SJCRH30 (cell line): ENCODE data around the gene INTS12. TPM values are rescaled to one million over a fixed set of nuclear protein-coding genes. Genes with fewer than 3 reads are reported as not detected.

ENCODE experiments used
- DNase-seq, 2 experiments: peaks; one replicate each; pipeline ENCODE4 v3.0.0-alpha.2; 2015 to 2020
- H3K27ac ChIP-seq: fragments of 250-450 bp; sonication (Bioruptor Pico); 2 replicates; pipeline ENCODE4 v1.5.1; 2020; ENCODE audit warnings: mild to moderate bottlenecking, moderate library complexity
- H3K27me3 ChIP-seq: fragments of 250-450 bp; sonication (Bioruptor Pico); 2 replicates; pipeline ENCODE4 v1.5.1; 2020; ENCODE audit warnings: mild to moderate bottlenecking, moderate library complexity
- H3K36me3 ChIP-seq: fragments of 250-450 bp; sonication (Bioruptor Pico); 2 replicates; pipeline ENCODE4 v1.5.1; 2020; ENCODE audit warnings: mild to moderate bottlenecking, moderate library complexity
- H3K4me1 ChIP-seq: fragments of 250-450 bp; sonication (Bioruptor Pico); 2 replicates; pipeline ENCODE4 v1.5.1; 2020; ENCODE audit warnings: mild to moderate bottlenecking, moderate library complexity
- H3K4me3 ChIP-seq: fragments of 250-450 bp; sonication (Bioruptor Pico); 2 replicates; pipeline ENCODE4 v1.5.1; 2020; ENCODE audit warnings: mild to moderate bottlenecking, moderate library complexity
- H3K9me3 ChIP-seq: fragments of 250-450 bp; sonication (Bioruptor Pico); replicated peaks from 2 replicates; pipeline ENCODE4 v1.5.1; 2020; ENCODE audit warnings: mild to moderate bottlenecking, moderate library complexity
- total RNA-seq: library from RNA; depleted of rRNA; stranded (reverse); fragments of >200 nt; shearing (Covaris generic); gene quantifications from 2 replicates; pipeline ENCODE4 v1.2.3, GENCODE V29; 2014

The INTS12 gene
- total RNA-seq, 1 experiment from 2014 or later: 27.0 TPM

DNA sequence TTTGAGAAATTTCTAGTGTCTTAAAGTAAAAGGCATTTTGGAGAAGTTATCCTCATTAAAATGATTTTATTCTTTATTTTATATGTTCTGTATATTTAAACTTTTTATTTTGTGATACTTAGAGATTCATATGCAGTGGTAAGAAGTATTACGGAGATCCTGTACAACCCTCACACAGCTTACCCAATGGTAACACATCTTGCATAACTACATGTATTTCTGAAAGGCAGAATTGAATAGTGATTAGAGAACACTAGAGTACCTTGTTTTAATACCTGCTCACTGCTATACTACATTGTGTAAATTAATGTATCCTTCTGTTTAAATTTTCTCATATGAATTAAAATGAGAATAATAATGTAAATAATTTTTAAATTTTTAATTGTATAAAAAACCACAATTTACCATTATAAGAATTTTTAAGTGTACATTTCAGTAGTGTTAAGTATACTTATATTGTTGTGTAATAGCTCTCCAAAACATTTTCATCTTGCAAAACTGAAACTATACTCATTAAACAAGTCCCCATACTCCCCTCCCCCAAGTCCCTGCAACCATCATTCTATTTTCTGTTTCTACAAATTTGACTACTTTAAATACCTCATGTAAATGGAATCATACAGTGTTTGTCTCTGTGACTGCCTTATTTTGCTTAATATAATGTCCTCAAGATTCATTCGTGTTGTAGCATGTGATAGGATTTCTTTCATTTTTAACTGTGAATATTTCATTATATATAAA is 45.4 kb downstream of the INTS12 start:
- H3K4me1 ChIP-seq: no peaks in the 10 kb centered on the region
- no peaks in the 10 kb centered on the region for H3K36me3 ChIP-seq
- no peak for DNase-seq
- no peak overlapping the region for H3K4me3 ChIP-seq
- H3K27me3 ChIP-seq: no peaks in the 10 kb centered on the region
- no peaks in the 10 kb centered on the region for H3K9me3 ChIP-seq
- H3K27ac ChIP-seq: no peak overlapping the region

DNA sequence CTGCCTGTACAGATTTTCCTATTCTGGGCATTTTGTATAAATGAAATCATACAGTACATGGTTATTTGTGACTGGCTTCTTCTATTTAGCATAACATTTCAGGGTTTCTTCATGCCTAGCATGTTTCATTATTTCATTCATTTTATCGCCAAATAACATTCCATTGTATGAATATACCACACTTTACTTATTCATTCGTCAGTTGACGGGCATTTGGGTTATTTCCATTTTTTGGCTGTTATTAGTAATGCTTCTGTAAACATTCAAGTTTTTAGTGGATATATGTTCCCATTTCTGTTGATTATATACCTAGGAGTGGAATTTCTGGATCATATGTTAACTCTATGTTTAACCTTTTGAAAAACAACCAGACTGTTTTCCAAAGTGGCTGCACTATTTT is 47.5 kb downstream of the INTS12 start:
- no peaks in the 10 kb centered on the region for H3K36me3 ChIP-seq
- no peaks in the 10 kb centered on the region for H3K27me3 ChIP-seq
- DNase-seq: no peak
- H3K4me3 ChIP-seq: no peak overlapping the region
- no peak overlapping the region for H3K27ac ChIP-seq
- no peaks in the 10 kb centered on the region for H3K9me3 ChIP-seq
- H3K4me1 ChIP-seq: no peaks in the 10 kb centered on the region

DNA sequence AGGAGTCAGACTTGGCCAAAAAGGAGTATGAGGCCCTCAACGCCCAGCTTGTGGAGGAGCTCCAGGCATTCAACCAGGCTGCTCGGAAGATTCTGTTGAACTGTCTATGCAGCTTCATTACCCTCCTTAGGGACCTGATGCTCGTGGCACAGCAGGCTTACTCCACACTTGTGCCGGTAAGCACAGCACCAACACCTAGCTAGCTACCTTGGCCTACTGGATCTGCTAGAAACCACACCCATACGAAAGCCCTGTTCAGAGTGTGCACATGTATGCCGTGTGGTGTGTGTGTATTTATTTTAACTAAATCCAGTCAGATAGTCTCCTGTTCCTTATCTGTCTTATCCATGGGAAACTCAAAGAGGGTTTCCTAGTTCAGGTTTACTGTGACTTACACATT is 49.3 kb downstream of the INTS12 start:
- Histone ChIP-seq H3K27ac (no peak overlapping the region), H3K36me3 (no peaks in the 10 kb centered on the region), H3K9me3 (no peaks in the 10 kb centered on the region), H3K27me3 (no peaks in the 10 kb centered on the region), H3K4me3 (no peak overlapping the region), H3K4me1 (no peaks in the 10 kb centered on the region)
- no peak for DNase-seq

DNA sequence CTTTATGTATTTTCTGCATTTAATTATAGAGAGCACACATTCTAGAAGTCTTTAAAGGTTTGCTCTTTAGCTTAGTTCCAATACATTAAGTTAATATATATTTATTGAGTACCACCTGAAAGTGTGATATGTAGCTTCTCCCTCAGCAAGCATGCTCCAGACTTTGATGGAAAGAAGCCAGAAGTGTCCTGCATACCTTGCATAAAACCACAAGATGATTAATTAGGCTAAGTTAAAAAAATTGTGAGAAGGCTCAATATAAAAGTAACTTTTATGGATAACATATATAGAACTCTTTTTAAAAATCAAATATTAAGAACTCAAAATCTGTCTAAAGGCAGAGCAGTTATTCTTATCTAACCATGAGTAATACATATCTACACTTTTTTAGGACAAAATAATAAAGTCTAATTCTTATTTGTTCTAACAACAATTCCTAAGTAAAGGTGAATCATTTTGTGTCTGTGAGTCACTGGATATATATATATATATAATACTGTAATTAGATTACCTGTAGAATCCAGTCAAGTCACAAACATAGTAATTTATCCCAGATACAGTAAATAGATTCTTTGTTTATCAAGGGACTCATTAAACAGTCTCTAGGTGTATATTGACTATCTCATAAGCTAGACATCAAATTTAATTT is 51.2 kb downstream of the INTS12 start:
- DNase-seq: no peak
- H3K27me3 ChIP-seq: no peaks in the 10 kb centered on the region
- H3K27ac ChIP-seq: no peak overlapping the region
- H3K4me1 ChIP-seq: no peaks in the 10 kb centered on the region
- no peaks in the 10 kb centered on the region for H3K36me3 ChIP-seq
- H3K9me3 ChIP-seq: no peaks in the 10 kb centered on the region
- H3K4me3 ChIP-seq: no peak overlapping the region

DNA sequence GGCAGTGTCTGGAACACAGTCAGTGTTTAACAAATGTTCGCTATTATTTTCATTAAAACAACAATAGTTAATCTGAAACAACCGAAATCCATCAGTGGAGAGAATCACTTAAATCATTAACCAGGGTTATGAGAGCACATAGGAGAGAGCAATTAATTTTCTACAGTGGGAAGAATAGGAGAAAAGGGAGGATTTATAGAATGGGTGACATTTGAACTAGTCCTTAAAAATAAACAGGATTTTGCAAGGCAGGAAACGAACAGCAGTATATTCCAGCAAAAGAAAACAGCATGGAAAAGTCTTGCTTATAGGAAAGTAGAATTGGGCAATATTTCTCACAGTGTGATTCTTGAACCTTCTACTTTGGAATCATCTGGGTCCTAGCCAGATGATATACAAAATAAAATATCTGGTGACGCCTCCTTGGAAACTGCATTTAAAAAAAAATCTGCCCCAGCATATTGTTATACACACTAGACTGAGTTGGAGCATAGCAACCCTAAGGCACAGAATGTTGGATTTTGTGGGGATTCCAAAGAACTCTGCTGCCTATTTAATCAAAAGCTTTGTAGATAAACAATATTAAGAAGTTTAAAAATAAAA is 56.1 kb downstream of the INTS12 start:
- Histone ChIP-seq H3K4me3 (no peak overlapping the region), H3K27ac (no peak overlapping the region), H3K36me3 (no peaks in the 10 kb centered on the region), H3K27me3 (no peaks in the 10 kb centered on the region), H3K4me1 (peaks cover 5% of the 10 kb centered on the region; the same call in 1 of the 2 replicates), H3K9me3 (no peaks in the 10 kb centered on the region)
- DNase-seq: no peak

DNA sequence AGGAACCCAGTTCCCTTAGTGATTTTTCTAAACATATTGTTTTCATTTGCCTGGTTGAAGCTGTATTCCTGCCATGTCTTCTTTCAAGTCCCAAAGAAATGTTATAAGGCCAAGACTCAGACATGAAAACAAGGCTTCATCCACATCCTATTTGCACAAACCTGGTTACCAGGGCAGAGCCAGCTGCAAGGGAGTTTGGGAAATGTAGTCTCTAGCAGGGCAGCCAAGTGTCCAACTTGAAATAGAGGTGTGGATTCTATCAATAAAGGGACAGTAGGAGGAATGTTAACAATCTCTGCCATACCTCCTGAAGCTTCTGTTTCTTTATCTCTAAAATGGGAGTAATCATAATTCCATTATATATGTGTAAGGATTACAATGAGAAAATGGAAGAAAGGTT is 56.6 kb downstream of the INTS12 start:
- H3K9me3 ChIP-seq: no peaks in the 10 kb centered on the region
- no peaks in the 10 kb centered on the region for H3K27me3 ChIP-seq
- no peak overlapping the region for H3K4me3 ChIP-seq
- H3K36me3 ChIP-seq: no peaks in the 10 kb centered on the region
- H3K27ac ChIP-seq: no peak overlapping the region
- peaks cover 5% of the 10 kb centered on the region; the same call in 1 of the 2 replicates for H3K4me1 ChIP-seq
- DNase-seq: no peak

DNA sequence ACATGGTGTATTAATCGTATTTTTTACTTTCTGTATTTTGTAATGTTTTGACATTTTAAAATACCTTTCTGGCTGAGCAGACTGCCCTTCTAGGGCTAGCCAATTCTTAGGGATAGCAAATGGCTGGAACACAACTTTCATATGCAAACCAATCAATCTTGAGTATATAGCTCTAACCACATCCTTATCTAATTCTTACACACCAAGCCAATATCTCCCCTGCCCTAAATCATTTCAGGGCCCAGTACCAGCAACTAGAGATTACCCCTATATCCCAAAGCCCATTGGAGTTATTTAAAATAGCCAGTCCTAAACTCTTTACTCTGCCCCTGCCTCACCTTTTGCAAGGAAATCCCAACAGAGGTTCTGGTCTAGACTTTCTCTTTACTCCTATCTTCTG is 58.3 kb downstream of the INTS12 start:
- no peak overlapping the region for H3K27ac ChIP-seq
- H3K4me1 ChIP-seq: peaks cover 5% of the 10 kb centered on the region; the same call in 1 of the 2 replicates
- no peaks in the 10 kb centered on the region for H3K27me3 ChIP-seq
- no peaks in the 10 kb centered on the region for H3K9me3 ChIP-seq
- H3K4me3 ChIP-seq: no peak overlapping the region
- DNase-seq: no peak
- no peaks in the 10 kb centered on the region for H3K36me3 ChIP-seq

DNA sequence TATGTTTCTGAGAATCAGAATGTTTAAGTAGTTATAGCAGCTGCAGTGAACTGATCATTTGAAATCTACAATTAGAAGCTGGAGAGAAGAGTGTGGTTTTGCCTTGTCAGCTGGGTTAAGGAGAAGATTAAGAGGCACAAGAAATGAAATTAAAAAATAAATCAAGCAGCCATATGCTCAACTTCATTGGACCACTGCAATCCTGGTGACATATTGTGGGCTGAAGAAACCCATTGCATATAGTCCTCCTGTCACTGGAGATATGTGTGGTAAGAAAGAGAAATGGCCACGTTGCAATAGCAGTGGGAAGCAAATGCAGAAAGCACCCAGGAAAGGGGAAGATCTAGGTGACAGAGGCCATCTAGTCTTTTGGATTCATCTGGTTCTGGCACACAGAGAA is 63.0 kb downstream of the INTS12 start:
- Histone ChIP-seq H3K27me3 (no peaks in the 10 kb centered on the region), H3K36me3 (no peaks in the 10 kb centered on the region), H3K4me1 (peaks cover 5% of the 10 kb centered on the region; the same call in 1 of the 2 replicates), H3K4me3 (no peak overlapping the region), H3K9me3 (no peaks in the 10 kb centered on the region; the same call in 1 of the 2 replicates), H3K27ac (no peak overlapping the region)
- no peak for DNase-seq

DNA sequence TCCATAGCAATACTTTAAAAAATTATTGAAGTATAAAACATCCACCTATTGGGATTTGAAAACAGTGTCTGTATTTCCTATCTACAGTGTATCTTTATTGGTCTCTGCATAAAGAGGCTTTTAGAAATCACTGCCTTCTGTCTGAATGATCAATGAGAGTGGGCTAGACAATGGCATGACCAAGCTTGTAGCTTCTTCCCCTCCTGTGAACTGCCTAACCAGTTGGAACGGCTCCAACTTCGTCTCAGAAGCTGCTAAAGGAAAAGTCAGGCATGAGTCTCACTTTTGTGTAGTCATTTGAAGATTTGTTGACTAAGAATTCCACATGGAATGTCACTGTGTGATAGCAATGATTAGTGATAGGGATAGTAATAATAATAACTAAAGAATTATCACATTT is 64.2 kb downstream of the INTS12 start:
- Histone ChIP-seq H3K4me3 (no peak overlapping the region), H3K27me3 (no peaks in the 10 kb centered on the region), H3K4me1 (peaks cover 1% of the 10 kb centered on the region; the same call in 1 of the 2 replicates), H3K36me3 (no peaks in the 10 kb centered on the region), H3K27ac (no peak overlapping the region), H3K9me3 (no peaks in the 10 kb centered on the region; the same call in 1 of the 2 replicates)
- DNase-seq: peak in 1 of 2 experiments; percentile 13

DNA sequence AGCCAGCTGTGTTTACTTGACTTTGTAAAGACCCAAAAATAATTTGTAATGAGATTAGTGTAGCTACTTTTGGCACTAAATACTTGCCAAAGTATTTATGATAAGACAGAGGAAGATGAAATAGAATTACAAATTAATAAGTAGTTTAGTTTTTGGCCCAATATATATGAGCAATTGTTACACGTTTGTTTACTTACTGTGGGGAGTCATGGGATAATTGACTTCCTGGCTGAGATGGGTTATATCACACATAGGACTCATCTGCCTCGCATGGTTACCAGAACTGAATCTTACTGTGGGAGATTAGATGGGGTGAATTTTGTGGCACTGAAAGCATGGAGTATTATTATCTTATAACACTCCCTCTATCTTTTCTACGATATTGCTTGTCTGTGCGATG is 66.6 kb downstream of the INTS12 start:
- H3K27ac ChIP-seq: no peak overlapping the region
- no peaks in the 10 kb centered on the region for H3K27me3 ChIP-seq
- no peaks in the 10 kb centered on the region for H3K36me3 ChIP-seq
- no peak overlapping the region for H3K4me3 ChIP-seq
- 0 out of 2 replicates have a peak, but pooled peaks cover 8% of the 10 kb centered on the region for H3K4me1 ChIP-seq
- DNase-seq: no peak
- no peaks in the 10 kb centered on the region; the same call in 1 of the 2 replicates for H3K9me3 ChIP-seq

DNA sequence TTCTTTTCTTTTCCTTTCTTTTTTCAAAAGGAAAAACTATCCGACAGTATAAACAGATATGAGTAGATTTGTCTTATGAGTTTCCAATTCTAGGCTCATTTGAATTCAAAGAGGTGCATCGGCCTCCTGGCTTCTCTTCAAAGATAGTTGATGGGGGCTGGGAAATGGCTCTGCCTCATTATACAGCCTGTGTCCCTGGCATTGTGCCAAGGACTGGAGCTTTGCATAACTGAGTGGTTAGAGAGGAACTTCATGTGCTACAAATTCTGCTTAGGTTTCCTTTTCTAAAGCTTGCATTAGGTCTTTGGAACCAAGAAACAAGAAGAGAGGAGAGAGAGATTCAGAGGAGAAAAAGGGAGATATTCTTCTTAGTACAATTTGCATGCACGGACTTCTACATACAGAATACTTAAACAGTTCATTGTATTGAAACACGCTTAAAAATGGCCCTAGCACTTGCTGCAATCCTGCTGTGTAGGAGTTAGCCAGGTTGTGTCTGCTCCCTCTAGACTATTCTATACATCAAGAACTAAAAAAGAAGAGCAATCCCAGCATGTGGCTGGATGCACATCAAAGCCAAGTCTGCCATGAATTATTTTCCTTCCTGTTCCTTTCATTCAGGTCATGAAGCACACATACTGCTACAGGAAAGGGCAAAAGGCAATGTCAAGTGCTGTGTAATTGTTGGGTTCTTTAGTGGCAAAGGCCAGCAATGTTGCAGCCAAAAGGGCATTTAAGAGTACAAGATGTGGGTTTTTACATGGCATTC is 70.9 kb downstream of the INTS12 start:
- Histone ChIP-seq H3K4me3 (no peak overlapping the region), H3K4me1 (peaks cover 17% of the 10 kb centered on the region; the same call in 1 of the 2 replicates), H3K27me3 (no peaks in the 10 kb centered on the region), H3K27ac (no peak overlapping the region), H3K9me3 (no peaks in the 10 kb centered on the region), H3K36me3 (no peaks in the 10 kb centered on the region)
- DNase-seq: peak; percentile 59 to 74

DNA sequence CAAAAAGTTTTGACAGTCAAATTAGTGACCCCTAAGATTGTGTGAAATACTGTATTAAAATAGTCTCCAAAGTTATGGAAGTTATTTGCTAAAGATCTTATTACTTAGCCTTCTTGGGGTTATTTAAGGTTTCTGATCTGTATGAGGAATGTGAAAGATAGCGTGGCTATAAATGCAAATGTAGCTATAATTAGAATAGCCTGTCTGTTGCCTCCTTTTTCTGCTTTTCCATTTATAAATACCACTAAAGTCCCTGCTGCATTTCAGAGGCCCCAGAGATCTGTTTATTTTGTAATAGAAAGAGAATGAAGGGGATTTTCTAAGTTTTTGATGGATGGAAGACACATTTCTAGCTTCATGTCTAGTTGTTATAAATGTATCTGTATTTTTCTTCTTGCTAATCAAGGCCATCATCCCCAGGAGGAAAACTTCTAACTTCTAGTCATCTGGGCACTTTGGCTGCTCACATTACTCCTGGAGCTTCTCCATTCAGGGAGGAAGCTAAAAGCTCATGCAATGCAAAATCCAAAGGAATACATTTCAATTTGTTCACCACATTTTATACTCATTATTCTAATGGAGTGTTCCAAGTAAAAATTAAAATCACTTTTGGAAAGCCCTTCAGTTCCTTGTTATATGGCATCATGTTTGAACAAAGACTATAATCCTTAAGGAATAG is 73.9 kb downstream of the INTS12 start:
- DNase-seq: no peak
- Histone ChIP-seq H3K4me1 (peaks cover 17% of the 10 kb centered on the region; the same call in 1 of the 2 replicates), H3K36me3 (no peaks in the 10 kb centered on the region), H3K9me3 (no peaks in the 10 kb centered on the region), H3K27ac (no peak overlapping the region), H3K4me3 (no peak overlapping the region), H3K27me3 (no peaks in the 10 kb centered on the region)

DNA sequence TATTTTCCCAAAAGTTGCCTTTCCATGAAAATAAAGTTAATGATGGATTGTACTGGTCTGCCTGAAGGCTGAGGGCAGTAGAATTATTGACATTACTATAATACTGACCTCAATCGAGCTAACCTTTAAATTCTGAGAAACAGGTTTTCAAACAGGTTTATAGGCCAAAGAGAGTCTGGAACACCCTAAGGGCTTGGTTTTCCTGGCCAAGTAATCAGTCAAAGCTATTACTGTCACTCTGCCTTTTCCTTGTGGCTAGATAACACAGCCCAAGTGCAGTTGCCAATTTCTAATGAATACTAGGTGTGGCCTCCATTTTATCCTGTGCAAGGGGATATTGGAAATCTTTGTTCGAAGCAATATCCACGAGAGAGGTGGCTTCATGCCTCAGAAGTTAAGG is 75.2 kb downstream of the INTS12 start:
- Histone ChIP-seq H3K9me3 (no peaks in the 10 kb centered on the region), H3K4me1 (peaks cover 17% of the 10 kb centered on the region; the same call in 1 of the 2 replicates), H3K27me3 (no peaks in the 10 kb centered on the region), H3K27ac (no peak overlapping the region), H3K36me3 (no peaks in the 10 kb centered on the region), H3K4me3 (no peak overlapping the region)
- no peak for DNase-seq
